GM21526 (cell line): ENCODE data around the gene BCS1L.
"Not testable (repeated sequence)": the region's sequence is repeated elsewhere in the genome, so short reads cannot be mapped to it uniquely, and the experiment has no call there.

ENCODE experiments used
- ATAC-seq: cut with Tn5 transposase; IDR thresholded peaks from one replicate; pipeline ENCODE4 v1.9.1; 2021; ENCODE audit warnings: moderate library complexity; ENCODE audit not compliant: unreplicated experiment, low FRiP score

BCS1L gene

DNA sequence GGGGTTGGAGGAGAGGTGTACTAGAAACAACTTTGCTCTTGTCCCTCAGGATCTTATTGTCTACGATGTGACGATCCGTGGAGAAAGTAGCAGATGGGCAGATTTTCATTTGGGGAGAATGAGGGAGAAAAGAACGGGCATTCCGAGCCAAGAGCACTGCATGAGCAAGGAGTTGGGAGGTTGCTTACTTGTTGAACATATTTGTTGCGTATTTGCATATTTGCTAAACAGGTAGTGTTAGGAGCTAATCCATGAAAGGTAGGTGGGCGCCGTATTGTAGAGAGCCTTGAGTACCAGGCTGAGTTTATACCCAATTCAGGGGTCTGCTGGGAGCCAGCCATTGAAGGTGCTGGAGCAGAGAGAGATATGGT, 490 bp downstream of the BCS1L start:
- no peak for ATAC-seq

DNA sequence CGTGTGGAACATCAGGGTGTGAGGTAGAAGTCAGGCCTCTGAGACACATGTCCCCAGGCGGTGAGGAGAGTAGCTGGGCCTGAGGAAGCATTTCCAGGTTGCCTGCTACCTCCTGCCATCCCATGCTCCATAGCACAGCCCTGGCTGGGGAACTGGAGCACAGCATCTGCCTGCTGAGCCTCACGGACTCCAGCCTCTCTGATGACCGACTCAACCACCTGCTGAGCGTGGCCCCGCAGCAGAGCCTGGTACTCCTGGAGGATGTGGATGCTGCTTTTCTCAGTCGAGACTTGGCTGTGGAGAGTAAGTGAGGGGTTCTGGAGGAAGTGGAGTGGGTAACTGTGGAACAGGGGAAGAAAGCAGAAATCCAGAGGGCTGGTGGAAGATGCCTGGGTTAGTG, 2.9 kb downstream of the BCS1L start:
- no peak for ATAC-seq

DNA sequence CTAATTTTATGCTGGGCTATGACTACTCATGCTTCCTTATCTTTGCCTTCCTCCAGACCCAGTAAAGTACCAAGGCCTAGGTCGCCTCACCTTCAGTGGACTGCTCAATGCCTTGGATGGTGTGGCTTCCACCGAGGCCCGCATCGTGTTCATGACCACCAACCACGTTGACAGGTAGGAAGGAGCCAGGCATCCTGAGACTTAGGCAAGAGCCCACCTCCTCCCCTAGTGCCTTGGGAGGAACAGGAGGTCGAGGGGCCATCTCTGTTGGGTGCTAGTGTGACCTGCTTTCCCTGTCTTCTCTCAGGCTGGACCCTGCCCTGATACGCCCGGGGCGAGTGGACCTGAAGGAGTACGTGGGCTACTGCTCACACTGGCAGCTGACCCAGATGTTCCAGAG, 3.3 kb downstream of the BCS1L start:
- no peak for ATAC-seq

DNA sequence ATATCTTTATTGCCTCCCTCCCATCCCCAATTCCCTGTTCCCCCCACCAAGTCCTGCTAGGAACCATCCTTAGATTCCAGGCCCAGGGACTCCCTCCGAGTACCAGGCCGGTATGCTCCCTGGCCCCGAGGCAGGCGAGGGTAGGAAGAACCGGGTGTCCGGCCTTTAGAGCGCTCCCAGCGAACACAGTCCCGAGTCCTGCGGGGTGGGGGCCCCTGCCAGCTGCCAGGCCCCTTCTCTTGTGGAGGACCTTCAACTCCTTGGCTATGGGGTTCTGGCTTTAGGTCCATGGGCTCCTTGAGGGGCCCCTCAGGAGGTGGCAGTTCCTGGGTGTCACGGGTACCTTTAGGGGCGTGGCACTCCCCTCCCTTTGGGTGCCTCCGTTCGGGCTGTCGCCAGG, 4.4 kb downstream of the BCS1L start:
- no peak for ATAC-seq

DNA sequence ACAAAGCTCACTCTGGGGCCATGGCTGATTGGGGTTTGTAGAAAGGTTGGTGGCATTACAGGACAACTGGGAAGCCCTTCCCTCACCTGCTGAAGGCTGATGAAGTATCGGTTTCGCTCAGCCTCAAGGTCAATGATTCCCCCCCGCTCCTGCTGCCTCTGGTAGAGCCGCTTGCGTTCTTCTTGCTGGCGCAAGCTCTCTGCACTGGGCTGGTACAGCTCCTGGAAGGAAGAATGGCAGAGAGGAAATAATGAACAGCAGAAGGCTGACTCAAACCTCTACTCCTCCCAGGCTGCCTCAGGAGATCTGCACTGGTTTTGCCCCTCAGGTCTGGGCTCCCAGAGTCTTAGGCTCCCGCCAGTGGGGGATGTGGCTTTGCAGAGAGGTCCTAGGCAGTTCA, 5.2 kb downstream of the BCS1L start:
- ATAC-seq: no peak

DNA sequence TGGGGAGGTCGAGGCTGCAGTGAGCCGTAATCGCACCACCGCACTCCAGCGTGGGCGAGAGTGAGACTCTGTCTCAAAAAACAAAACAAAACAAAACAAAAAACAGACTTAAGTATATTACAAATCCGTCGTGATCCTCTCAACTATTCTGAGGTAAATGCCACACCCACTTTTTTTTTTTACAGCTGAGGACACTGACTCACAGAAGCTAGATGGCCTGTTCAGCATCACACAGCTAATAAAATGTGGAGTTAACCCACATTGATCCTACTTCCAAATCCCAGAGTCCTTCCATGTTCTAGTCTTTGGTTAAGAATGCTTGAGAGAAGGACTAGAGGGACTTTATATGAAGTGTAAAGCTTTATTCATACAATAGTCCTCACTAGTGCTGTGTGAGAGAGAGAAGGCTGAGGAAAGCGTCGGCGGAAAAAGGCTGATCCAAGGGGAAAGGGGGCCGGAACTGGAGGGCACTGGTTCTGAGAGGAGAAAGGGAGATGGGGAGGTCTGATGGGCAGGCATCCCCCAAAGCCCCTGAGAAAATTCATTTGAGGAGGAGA, 11.7 kb downstream of the BCS1L start:
- ATAC-seq: no peak

DNA sequence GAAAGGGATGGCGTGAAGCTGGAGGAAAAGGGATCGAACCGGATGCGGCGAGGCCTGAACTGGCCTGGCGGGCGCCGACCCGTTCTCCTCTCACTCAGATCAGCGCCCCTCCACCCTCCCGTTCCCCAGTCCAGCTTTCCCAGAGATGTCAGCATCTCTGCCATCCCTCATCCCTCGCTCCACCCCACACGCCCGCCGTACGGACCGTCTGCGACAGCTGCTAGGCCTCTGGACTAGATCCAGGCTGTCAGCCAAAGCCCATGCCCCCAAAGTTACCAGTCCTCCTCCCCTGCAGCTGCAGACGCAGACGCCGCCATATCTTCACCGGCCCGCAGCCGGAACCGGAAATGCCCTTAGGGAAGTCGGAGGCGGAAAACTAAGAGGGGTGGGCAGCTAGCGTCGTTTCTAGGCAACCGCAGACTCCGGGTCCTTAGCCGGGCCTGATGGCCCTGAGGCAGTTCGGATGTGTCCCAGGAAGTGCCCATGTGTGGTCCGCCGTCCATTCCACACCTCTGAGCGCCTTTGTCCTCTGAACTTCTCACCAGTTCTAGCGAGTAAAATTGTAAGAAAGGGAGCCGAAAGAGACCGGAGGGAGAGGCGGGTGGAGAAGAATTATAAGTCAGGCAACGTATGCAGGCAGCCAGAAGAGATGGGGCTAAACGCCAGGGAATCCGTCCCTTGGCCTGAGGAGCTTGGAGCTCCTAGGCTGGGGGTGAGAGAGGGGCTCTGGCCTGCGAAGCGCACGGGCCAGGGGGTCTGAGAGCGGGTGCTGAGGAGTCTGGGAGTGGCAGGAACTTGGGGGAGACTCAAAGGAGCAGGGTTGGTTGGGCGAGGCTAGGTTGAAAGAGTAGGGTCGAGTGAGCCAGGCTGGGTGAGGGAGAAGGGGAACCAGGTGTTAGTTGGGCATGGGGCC, 12.4 kb downstream of the BCS1L start, which contains the start of the genes RNF25 and STK36:
Gene RNF25 (minus strand): TSS at position 349 of the 913 bp plus-strand sequence. CDS start 32 bp downstream, at position 317.
Gene STK36 (plus strand): TSS at position 433 of the 913 bp plus-strand sequence. CDS start 744 bp downstream, outside the sequence.
- peak; percentile 89 for ATAC-seq

DNA sequence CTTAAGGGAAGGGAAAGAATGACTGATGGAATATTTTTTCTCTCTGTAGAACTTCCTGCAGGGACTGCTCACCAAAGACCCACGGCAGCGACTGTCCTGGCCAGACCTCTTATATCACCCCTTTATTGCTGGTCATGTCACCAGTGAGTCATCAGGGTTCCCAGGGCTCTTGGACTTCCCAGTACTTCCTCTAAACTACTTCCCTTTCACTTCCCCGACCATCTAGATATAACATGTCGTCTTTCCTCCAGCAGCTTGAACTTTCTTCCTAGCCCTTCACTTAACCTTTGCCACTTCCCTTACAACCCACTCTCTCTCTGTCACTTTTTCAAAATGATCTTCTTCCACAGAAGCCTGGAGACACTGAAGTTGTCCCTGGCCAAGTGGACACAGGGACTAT, 19.6 kb downstream of the BCS1L start:
- no peak for ATAC-seq

DNA sequence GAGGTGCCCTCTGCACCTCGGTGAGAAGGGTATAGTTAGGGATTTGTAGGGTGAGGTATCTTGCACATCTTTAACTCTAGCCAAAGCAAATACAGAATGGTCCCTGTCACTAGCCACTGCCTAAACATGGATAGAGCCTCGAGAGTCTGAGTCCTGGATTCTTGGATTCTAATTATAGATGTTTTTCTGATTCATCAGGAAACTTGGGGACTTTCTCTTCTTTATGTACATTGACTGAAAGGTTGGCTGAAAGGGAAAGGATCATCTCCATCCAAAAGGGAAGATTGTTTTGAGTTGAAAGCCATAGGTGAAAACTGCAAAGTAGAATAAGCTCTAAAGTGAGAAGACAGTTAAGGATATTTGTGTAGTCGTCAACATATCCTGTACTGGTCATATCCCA, 20.6 kb downstream of the BCS1L start:
- no peak for ATAC-seq

DNA sequence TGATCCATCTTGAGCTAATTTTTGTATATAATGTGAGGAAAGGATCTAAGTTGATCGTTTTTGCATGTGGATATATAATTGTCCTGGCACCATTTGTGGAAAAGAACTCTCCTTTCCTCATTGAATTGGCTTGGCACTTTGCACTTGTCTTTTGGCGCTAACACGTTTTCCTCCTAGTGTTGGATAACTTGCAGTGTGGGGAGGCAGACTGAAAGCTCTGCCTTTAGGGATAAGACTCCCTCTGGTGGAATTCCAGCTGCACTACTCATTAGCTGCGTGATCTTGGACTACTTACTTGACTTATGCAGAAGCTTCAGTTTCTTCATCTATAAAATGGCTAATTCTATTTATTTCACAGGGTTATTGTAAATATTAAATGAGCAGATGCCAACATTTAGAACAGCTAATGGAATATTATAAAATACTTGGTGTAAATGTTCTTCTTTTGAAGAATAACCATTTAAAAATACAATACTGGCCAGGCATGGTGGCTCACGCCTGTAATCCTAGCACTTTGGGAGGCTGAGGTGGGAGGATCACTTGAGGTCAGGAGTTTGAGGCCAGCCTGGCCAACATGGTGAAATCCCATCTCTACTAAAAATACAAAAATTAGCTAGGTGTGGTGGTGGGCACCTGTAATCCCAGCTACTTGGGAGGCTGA, 28.0 kb downstream of the BCS1L start:
- ATAC-seq: not testable (repeated sequence)

DNA sequence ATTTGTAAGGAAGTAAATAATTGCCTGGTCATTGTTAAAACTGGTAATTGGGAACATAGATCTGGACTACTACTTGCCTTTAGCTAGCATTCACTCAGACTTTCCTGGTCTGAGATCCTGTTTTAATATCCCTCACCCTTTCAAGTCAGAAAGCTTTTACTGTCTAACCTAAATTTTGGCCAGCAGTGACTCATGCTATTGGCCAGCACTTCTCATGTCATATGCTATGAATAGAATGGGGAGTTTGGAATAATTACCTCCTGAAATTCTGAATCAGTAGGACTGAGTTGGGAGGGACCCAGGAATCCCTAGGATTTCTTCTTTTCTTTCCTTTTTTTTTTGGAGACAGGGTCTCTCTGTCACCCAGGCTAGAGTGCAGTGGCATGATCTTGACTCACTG, 31.8 kb downstream of the BCS1L start:
- ATAC-seq: no peak

DNA sequence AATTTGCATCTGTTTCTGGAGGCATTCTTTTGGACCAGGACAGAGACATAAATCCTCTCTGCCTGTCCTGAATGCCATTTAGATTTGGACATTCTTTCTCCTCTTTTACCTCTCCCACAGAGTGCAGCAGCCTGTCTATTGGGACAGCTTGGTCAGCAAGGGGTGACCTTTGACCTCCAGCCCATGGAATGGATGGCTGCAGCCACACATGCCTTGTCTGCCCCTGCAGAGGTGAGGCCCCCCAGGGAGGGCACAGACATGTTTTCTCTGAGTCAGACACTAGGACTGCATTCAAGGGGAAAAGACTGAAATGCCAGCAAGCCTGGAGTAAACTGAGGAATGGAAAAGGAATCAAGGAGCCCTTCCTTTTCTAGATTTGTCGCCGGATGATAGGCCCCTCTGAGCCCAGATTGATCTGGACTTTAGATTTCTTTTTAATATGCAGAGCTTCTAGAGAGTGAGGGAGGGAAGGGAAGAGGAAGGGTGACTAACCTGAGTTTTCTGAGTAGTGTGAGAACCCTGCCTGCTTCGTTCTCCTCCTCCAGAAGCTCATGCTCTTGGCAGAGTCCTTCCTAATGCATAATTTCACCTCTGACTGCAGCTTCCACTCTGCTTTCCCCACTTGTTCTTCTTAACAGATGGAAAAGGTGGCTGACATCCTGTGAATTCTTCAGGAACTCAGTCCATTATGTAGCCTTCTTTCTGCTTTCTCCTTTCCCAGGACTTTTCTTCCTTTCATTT, 35.1 kb downstream of the BCS1L start:
- no peak for ATAC-seq

DNA sequence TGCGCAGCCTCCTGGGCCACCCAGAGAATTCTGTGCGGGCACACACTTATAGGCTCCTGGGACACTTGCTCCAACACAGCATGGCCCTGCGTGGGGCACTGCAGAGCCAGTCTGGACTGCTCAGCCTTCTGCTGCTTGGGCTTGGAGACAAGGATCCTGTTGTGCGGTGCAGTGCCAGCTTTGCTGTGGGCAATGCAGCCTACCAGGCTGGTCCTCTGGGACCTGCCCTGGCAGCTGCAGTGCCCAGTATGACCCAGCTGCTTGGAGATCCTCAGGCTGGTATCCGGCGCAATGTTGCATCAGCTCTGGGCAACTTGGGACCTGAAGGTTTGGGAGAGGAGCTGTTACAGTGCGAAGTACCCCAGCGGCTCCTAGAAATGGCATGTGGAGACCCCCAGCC, 39.4 kb downstream of the BCS1L start:
- no peak for ATAC-seq

DNA sequence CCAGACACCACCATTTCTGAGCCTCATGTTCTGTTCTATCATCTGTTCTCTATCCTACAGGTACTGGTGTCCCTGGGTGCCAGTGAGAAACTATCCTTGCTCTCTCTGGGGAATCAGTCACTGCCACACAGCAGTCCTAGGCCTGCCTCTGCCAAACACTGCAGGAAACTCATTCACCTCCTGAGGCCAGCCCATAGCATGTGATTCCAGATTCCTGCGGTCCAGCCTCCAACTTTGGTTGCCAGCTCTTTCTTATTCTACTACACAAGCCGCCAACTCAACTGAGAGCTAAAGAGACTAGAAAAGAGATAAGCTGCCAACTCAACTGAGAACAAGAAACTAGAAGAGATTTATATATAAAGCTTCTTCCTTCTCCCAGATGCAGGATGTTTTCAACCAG, 42.3 kb downstream of the BCS1L start:
- no peak for ATAC-seq

DNA sequence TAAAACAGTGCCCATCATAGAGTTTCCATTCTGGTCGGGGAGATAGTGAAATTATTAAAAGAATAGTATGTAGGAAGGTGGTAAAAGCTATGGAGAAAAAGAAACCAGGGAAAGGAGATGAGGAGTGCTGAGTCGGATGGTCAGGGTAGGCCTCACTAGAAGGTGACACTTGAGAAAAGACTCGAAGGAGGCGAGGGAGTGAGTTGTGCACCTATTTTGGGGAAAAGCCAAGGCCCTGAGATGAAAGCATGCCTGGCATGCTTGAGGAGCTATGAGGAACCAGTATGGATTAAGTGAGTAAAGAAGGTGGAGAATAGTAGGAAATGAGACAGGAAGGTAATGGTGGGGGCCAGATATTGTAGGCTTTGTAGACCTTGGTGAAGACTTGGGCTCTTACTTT, 43.9 kb downstream of the BCS1L start:
- no peak for ATAC-seq

DNA sequence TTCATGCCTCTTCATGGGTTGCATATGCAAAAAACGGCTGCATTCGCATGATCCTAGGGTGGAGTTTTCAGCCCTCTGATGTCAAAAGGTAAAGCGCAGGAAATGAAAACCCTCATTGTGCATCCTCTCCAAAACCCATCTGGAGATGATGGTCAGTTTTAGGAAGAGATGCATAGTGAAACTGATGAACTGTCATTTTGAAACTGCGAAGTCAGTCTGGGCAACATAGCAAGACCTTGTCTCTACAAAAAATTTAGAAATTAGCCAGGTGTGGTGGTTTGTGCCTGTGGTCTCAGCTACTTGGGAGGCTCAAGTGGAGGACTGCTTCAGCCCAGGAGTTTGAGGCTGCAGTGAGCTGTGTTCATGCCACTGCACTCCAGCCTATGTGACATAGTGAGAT, 48.6 kb downstream of the BCS1L start:
- ATAC-seq: peak; percentile 39

DNA sequence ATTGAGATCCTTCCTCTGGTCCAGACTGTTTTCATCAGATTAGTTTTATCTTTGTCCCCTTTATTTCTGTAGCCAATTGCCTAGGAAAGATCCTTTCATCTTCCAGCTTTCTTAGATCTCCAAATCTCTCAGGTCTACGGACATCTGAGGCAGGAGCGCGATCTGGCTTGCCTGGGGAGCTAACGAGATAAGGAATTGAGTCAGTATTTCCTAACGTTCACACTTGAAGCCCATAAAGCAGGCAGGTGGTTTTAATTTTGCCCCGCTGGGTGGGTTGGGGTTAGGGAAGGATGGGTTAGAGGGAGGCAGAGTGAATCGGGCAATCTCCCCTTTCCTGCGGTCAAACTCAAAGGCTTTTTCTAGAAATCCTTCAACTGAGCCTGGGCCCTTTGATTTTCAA, 50.4 kb downstream of the BCS1L start:
- no peak for ATAC-seq

DNA sequence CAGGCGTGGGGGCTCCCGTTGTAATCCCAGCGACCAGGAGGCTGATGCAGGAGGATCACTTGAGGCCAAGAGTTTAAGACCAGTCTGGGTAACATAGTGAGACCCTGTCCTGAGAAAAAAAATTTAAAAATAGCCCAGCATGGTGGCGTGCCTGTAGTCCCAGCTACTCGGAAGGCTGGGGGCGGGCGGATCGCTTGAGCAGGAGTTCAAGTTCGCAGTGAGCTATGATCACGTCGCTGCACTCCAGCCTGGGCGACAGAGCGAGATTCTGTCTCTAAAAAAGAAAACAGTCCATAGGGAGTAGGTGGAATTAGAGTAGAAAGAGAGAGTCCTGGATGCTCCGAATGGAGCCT, 50.8 kb downstream of the BCS1L start:
- ATAC-seq: no peak

DNA sequence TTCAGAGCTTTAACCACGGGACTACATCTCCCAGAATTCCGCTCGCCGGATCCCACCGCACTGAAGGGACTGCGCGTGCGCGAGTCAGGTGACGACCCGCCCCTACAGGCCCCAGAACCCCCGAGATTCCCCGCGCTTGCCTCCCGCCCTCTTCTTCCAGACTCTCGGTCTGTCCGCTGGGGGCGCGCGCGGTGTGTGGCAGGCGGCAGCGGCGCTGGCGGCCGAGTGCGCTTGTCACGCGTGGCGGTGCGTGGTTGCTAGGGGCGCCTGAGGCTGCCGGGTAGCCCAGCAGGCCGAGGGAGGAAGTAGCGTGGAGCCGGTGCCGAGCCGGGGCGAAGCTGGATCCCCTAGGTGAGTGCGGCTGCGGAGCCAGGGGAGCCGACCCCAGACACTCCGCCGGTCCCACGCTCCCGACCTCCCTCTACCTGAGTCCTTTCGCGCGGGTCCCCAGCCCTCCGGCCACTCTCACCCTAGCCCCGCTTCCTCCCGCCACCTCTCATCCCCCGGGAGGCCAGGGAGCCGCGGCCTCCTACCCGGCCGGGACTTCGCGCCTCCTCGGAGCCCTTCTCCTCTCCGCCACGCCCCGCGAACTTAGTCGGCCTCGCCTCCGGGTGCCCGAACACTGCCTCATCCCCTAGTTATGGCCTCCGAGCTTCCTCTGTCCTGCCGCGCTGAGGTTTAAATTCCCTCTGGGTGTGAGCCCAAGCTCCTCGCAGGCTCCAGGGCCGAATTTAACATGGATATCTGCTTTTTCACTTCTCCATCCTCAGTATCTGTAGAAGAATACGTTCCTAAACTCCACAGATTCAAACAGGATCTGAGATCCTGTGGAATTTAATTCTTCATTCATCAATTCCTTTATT, 51.4 kb downstream of the BCS1L start, which contains the start of gene TTLL4:
Gene TTLL4 (plus strand): TSS at position 149 of the 863 bp plus-strand sequence. CDS start 26,842 bp downstream, outside the sequence.
- ATAC-seq: peak; percentile 91

DNA sequence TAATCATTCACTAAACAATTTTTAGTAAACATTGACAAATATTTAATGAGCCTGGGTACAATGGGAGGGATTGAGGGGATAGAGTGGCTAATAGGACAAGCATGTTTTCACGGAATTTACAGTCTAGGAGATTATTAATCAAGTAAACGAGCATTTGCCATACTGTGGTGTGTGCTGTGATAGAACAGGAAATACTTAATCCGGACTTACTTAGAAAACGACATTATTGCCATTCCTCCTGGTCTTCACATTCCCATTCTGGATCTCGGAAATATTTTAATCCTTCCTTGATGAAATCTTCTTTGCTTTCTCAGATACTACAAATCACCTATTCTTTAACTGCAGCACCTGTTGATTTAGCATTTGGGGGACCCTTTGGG, 52.1 kb downstream of the BCS1L start:
- no peak for ATAC-seq
